ENCODE results near the gene MCC.

The MCC gene

GRCh38 chr5:113364466-113364865 lies 123.8 kb downstream of the MCC start:
- no peak overlapping the region for H3K4me2 ChIP-seq (ENCODE audit: low read depth, low read length, poor library complexity, severe bottlenecking)

DNA sequence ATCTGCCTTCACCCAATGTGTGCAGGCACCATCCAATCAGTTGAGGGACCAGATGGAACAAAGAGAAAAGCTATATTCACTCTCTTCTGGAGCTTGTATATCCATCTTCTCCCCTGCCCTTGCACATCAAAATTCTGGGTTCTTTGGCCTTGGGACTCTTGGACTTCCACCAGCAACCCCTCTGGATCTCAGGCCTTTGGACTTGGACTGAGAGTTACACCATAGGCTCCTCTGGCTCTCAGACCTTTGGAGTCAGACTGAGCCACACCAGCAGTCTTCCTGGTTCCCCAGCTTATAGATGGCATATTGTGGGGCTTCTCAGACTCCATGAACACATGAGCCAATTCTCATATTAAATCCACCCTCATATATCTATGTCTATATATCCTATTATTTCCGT lies 126.6 kb downstream of the MCC start:
- no peak overlapping the region for H3K4me3 ChIP-seq (ENCODE audit: insufficient read depth, low read length, poor library complexity, severe bottlenecking)
- H3K9me3 ChIP-seq (ENCODE audit: insufficient read depth, low read length): no peaks in the 10 kb centered on the region
- no peaks in the 10 kb centered on the region for H3K79me2 ChIP-seq (ENCODE audit: insufficient read depth, low read length)
- H3K4me2 ChIP-seq (ENCODE audit: low read depth, low read length, poor library complexity, severe bottlenecking): no peak overlapping the region
- no peaks in the 10 kb centered on the region for H3K36me3 ChIP-seq (ENCODE audit: low read length)
- H3F3A ChIP-seq (ENCODE audit: insufficient read depth): no peaks in the 10 kb centered on the region
- 0 out of 2 replicates have a peak, but pooled peaks cover 2% of the 10 kb centered on the region for H3K27me3 ChIP-seq (ENCODE audit: low read length)
- H3K9me2 ChIP-seq (replicated peaks; ENCODE audit: insufficient read depth, low read length): no peaks in the 10 kb centered on the region
- no peaks in the 10 kb centered on the region for H4K20me1 ChIP-seq (ENCODE audit: low read depth, low read length)
- TF ChIP-seq EZH2phosphoT487 (conservative IDR thresholded peaks at IDR 0.05; ENCODE audit: low read length) (no peak), CTCF (IDR thresholded peaks at IDR 0.05; ENCODE audit: insufficient read depth, low read length, poor library complexity, severe bottlenecking) (no peak)
- H2AFZ ChIP-seq (ENCODE audit: low read depth, low read length, severe bottlenecking): no peak overlapping the region
- H3K9ac ChIP-seq (ENCODE audit: low read length): no peak overlapping the region
- no peak overlapping the region for H3K27ac ChIP-seq (ENCODE audit: low read depth, low read length)

More at GRCh38 chr5:113364466-113364865, 123.8 kb downstream of the MCC start:
- Histone ChIP-seq H3K79me2 (ENCODE audit: insufficient read depth, low read length) (no peaks in the 10 kb centered on the region), H3K27me3 (ENCODE audit: low read length) (0 out of 2 replicates have a peak, but pooled peaks cover 2% of the 10 kb centered on the region), H3K9me3 (ENCODE audit: insufficient read depth, low read length) (no peaks in the 10 kb centered on the region), H3K36me3 (ENCODE audit: low read length) (no peaks in the 10 kb centered on the region), H3F3A (ENCODE audit: insufficient read depth) (no peaks in the 10 kb centered on the region), H2AFZ (ENCODE audit: low read depth, low read length, severe bottlenecking) (no peak overlapping the region), H3K9me2 (replicated peaks; ENCODE audit: insufficient read depth, low read length) (no peaks in the 10 kb centered on the region), H3K4me3 (ENCODE audit: insufficient read depth, low read length, poor library complexity, severe bottlenecking) (no peak overlapping the region), H3K27ac (ENCODE audit: low read depth, low read length) (no peak overlapping the region), H3K9ac (ENCODE audit: low read length) (no peak overlapping the region), H4K20me1 (ENCODE audit: low read depth, low read length) (no peaks in the 10 kb centered on the region)
- no peak for TF ChIP-seq CTCF (IDR thresholded peaks at IDR 0.05; ENCODE audit: insufficient read depth, low read length, poor library complexity, severe bottlenecking)

- no peaks in the 10 kb centered on the region for H3K36me3 ChIP-seq (ENCODE audit: low read length)
- no peaks in the 10 kb centered on the region for H3K79me2 ChIP-seq (ENCODE audit: insufficient read depth, low read length)
- no peak for TF ChIP-seq CTCF (IDR thresholded peaks at IDR 0.05; ENCODE audit: insufficient read depth, low read length, poor library complexity, severe bottlenecking)
- no peak for TF ChIP-seq EZH2phosphoT487 (conservative IDR thresholded peaks at IDR 0.05; ENCODE audit: low read length)
- H3K4me3 ChIP-seq (ENCODE audit: insufficient read depth, low read length, poor library complexity, severe bottlenecking): no peak overlapping the region
- H3K9ac ChIP-seq (ENCODE audit: low read length): no peak overlapping the region
- no peaks in the 10 kb centered on the region for H4K20me1 ChIP-seq (ENCODE audit: low read depth, low read length)
- no peaks in the 10 kb centered on the region for H3K9me3 ChIP-seq (ENCODE audit: insufficient read depth, low read length)
- no peak overlapping the region for H2AFZ ChIP-seq (ENCODE audit: low read depth, low read length, severe bottlenecking)
- H3K27ac ChIP-seq (ENCODE audit: low read depth, low read length): no peak overlapping the region
- no peaks in the 10 kb centered on the region for H3K9me2 ChIP-seq (replicated peaks; ENCODE audit: insufficient read depth, low read length)
- no peaks in the 10 kb centered on the region for H3K27me3 ChIP-seq (ENCODE audit: low read length)
- H3F3A ChIP-seq (ENCODE audit: insufficient read depth): no peaks in the 10 kb centered on the region
- H3K4me2 ChIP-seq (ENCODE audit: low read depth, low read length, poor library complexity, severe bottlenecking): no peak overlapping the region
Measured at GRCh38 chr5:113359419-113359818, 128.8 kb downstream of the MCC start.
